ENCODE results near the gene THOP1.

DNA sequence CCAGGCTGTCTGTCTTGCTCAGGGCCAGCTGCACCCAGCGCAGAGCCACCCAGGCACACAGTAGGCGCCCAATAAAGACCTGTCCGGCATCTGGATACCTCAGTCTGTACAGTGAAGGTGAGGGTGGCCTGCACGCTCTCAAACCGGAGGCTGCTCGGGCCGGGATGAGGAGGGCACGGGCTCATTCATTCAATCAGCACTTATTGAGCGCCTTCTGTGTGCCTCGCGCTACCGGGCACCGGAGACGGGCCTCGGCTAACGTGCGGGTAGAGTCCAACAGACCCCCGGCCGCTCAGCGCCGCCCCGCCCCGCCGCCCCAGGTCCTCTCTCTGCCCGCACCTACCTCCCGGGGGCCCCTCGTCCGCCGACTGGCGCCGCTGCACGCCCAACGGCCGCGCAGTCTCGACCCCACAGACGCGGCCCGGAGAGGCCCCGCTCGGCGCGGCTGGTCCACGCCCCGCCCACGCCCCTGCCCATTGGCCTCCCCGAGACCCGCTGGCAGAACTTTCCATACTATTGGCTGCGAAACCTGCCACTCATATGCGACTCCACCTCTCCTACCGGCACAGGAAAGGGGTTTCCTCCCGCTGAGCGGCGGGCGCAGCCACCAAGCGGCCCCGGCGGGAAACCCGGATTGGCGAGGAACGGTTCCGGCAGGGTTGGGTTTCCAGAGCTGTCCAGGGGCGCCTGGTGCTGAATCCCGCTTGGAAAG lies 45.5 kb upstream of the THOP1 start, which contains the start of gene SLC39A3:
- no peak for TF ChIP-seq POLR2A (IDR thresholded peaks at IDR 0.05)
- TF ChIP-seq, protein P1, sequence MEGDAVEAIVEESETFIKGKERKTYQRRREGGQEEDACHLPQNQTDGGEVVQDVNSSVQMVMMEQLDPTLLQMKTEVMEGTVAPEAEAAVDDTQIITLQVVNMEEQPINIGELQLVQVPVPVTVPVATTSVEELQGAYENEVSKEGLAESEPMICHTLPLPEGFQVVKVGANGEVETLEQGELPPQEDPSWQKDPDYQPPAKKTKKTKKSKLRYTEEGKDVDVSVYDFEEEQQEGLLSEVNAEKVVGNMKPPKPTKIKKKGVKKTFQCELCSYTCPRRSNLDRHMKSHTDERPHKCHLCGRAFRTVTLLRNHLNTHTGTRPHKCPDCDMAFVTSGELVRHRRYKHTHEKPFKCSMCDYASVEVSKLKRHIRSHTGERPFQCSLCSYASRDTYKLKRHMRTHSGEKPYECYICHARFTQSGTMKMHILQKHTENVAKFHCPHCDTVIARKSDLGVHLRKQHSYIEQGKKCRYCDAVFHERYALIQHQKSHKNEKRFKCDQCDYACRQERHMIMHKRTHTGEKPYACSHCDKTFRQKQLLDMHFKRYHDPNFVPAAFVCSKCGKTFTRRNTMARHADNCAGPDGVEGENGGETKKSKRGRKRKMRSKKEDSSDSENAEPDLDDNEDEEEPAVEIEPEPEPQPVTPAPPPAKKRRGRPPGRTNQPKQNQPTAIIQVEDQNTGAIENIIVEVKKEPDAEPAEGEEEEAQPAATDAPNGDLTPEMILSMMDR (IDR thresholded peaks at IDR 0.05): peak; percentile 6 to 66 (median 33)
